H9 (cell line): Measurements from ENCODE around the gene TENM4. TPM values are rescaled to one million over a fixed set of nuclear protein-coding genes. Genes with fewer than 3 reads are reported as not detected.

Source experiments
- DNase-seq: peaks from one replicate; pipeline ENCODE4 v3.0.0-alpha.2; 2017
- H2AFZ ChIP-seq: one replicate; pipeline ENCODE4 v1.6.1; 2013; ENCODE audit warnings: mild to moderate bottlenecking, low read length, control low read depth, moderate library complexity
- H2AK5ac ChIP-seq: 2 replicates; pipeline ENCODE4 v1.6.1; 2013; ENCODE audit warnings: low read length, control low read depth, mixed read lengths; ENCODE audit not compliant: insufficient read length
- H2BK120ac ChIP-seq: one replicate; pipeline ENCODE4 v1.6.1; 2013; ENCODE audit warnings: low read depth, mild to moderate bottlenecking, low read length, control low read depth, inconsistent platforms; ENCODE audit not compliant: poor library complexity, severe bottlenecking
- H2BK12ac ChIP-seq: 2 replicates; pipeline ENCODE4 v1.6.1; 2013; ENCODE audit warnings: low read length, control low read depth, mixed read lengths, low read depth; ENCODE audit not compliant: insufficient read length
- H2BK15ac ChIP-seq: 2 replicates; pipeline ENCODE4 v1.6.1; 2013; ENCODE audit warnings: low read depth, low read length, control low read depth
- H2BK20ac ChIP-seq: one replicate; pipeline ENCODE4 v1.6.1; 2013; ENCODE audit warnings: low read depth, mild to moderate bottlenecking, low read length, control low read depth, inconsistent platforms; ENCODE audit not compliant: poor library complexity, severe bottlenecking
- H2BK5ac ChIP-seq: 2 replicates; pipeline ENCODE4 v1.6.1; 2013; ENCODE audit warnings: low read length, control low read depth, mixed read lengths; ENCODE audit not compliant: insufficient read length
- H3K14ac ChIP-seq: 2 replicates; pipeline ENCODE4 v1.6.1; 2013; ENCODE audit warnings: low read length, control low read depth; ENCODE audit not compliant: insufficient read depth
- H3K18ac ChIP-seq: 2 replicates; pipeline ENCODE4 v1.6.1; 2013; ENCODE audit warnings: low read depth, mild to moderate bottlenecking, mixed read lengths, low read length, control low read depth; ENCODE audit not compliant: insufficient read length
- H3K23ac ChIP-seq: 2 replicates; pipeline ENCODE4 v1.6.1; 2013; ENCODE audit warnings: low read length, control low read depth, mixed read lengths, low read depth; ENCODE audit not compliant: insufficient read length
- H3K23me2 ChIP-seq: 2 replicates; pipeline ENCODE4 v1.6.1; 2013; ENCODE audit warnings: low read depth, mild to moderate bottlenecking, mixed read lengths, low read length, control low read depth; ENCODE audit not compliant: insufficient read length, poor library complexity, severe bottlenecking
- H3K27ac ChIP-seq: 2 replicates; pipeline ENCODE4 v1.5.1; 2013; ENCODE audit warnings: low read length, control low read depth, mixed read lengths, low read depth; ENCODE audit not compliant: insufficient read length
- H3K27me3 ChIP-seq: 2 replicates; pipeline ENCODE4 v1.6.1; 2013; ENCODE audit warnings: low read length, control low read depth, inconsistent platforms; ENCODE audit not compliant: insufficient read depth
- H3K4ac ChIP-seq: 2 replicates; pipeline ENCODE4 v1.6.1; 2013; ENCODE audit warnings: low read depth, mild to moderate bottlenecking, control low read depth, inconsistent platforms, low read length, moderate library complexity
- H3K4me1 ChIP-seq: 2 replicates; pipeline ENCODE4 v1.6.1; 2013; ENCODE audit warnings: low read length, control low read depth, inconsistent platforms; ENCODE audit not compliant: insufficient read depth
- H3K4me2 ChIP-seq: 2 replicates; pipeline ENCODE4 v1.6.1; 2013; ENCODE audit warnings: low read length, control low read depth, mixed read lengths; ENCODE audit not compliant: insufficient read length, insufficient read depth
- H3K56ac ChIP-seq: 2 replicates; pipeline ENCODE4 v1.6.1; 2013; ENCODE audit warnings: low read depth, mild to moderate bottlenecking, mixed read lengths, low read length, control low read depth; ENCODE audit not compliant: insufficient read length
- H3K79me1 ChIP-seq: 2 replicates; pipeline ENCODE4 v1.6.1; 2013; ENCODE audit warnings: low read depth, mild to moderate bottlenecking, moderate library complexity, low read length, control low read depth, inconsistent platforms; ENCODE audit not compliant: insufficient read depth, poor library complexity, severe bottlenecking
- H3K79me2 ChIP-seq: 2 replicates; pipeline ENCODE4 v1.6.1; 2013; ENCODE audit warnings: low read length, control low read depth, inconsistent platforms; ENCODE audit not compliant: insufficient read depth
- H3K9ac ChIP-seq: 2 replicates; pipeline ENCODE4 v1.6.1; 2013; ENCODE audit warnings: low read length, control low read depth, mixed read lengths; ENCODE audit not compliant: insufficient read length; ENCODE audit errors: extremely low read depth
- H3K9me3 ChIP-seq: one replicate; pipeline ENCODE4 v1.6.1; 2013; ENCODE audit warnings: low read depth, low read length, inconsistent platforms; ENCODE audit not compliant: control insufficient read depth
- H3T11ph ChIP-seq: one replicate; pipeline ENCODE4 v1.6.1; 2013; ENCODE audit warnings: mild to moderate bottlenecking, low read length, control low read depth, inconsistent platforms
- H4K20me1 ChIP-seq: one replicate; pipeline ENCODE4 v1.6.1; 2013; ENCODE audit not compliant: control insufficient read depth, insufficient read length, insufficient read depth
- H4K5ac ChIP-seq: 2 replicates; pipeline ENCODE4 v1.6.1; 2013; ENCODE audit warnings: low read depth, mild to moderate bottlenecking, mixed read lengths, low read length, control low read depth; ENCODE audit not compliant: insufficient read length
- H4K8ac ChIP-seq: replicated peaks from 2 replicates; pipeline ENCODE4 v1.6.1; 2013; ENCODE audit warnings: low read length, control low read depth, mixed read lengths, low read depth; ENCODE audit not compliant: insufficient read length
- H4K91ac ChIP-seq: 2 replicates; pipeline ENCODE4 v1.6.1; 2013; ENCODE audit warnings: low read depth, mild to moderate bottlenecking, moderate library complexity, mixed read lengths, low read length, control low read depth; ENCODE audit not compliant: insufficient read length
- H3K27ac Mint-ChIP-seq, 3 experiments: 2 replicates in 2 of 3; 3 replicates in 1 of 3; pipeline ENCODE4 v1.8.0; 2020 to 2021; ENCODE audit warnings: mixed read lengths in 3 of 3, mild to moderate bottlenecking in 1 of 3, moderate library complexity in 1 of 3
- H3K27me3 Mint-ChIP-seq: 2 replicates; pipeline ENCODE4 v1.8.0; 2021; ENCODE audit warnings: low read depth, mild to moderate bottlenecking, moderate library complexity, mixed read lengths
- H3K36me3 Mint-ChIP-seq, 3 experiments: 2 replicates in 2 of 3; 3 replicates in 1 of 3; pipeline ENCODE4 v1.8.0; 2020 to 2021; ENCODE audit warnings: low read depth in 3 of 3, mixed read lengths in 3 of 3; ENCODE audit not compliant: insufficient read depth in 1 of 3
- H3K4me1 Mint-ChIP-seq, 2 experiments: 2 replicates each; pipeline ENCODE4 v1.8.0; 2020; ENCODE audit warnings: mixed read lengths in 2 of 2
- H3K4me3 Mint-ChIP-seq, 2 experiments: 2 replicates in 1 of 2; 3 replicates in 1 of 2; pipeline ENCODE4 v1.8.0; 2020 to 2021; ENCODE audit warnings: mild to moderate bottlenecking in 2 of 2, mixed read lengths in 2 of 2, moderate library complexity in 1 of 2
- H3K9me3 Mint-ChIP-seq, 2 experiments: 2 replicates in 1 of 2; 3 replicates in 1 of 2; pipeline ENCODE4 v1.8.0; 2020; ENCODE audit warnings: mild to moderate bottlenecking in 2 of 2, mixed read lengths in 2 of 2, moderate library complexity in 1 of 2
- WGBS: extraction: QIAGEN DNeasy Blood & Tissue Kit; methylation state at CpG from one replicate; pipeline ENCODE4 v1.1.7; 2013; ENCODE audit warnings: missing lambda C conversion rate, low lambda C conversion rate, mixed read lengths; ENCODE audit not compliant: insufficient read length; ENCODE audit errors: extremely low coverage; 5-methylcytosine and 5-hydroxymethylcytosine counted together
- total RNA-seq: library from RNA; stranded (reverse); gene quantifications from 2 replicates; pipeline ENCODE4 v1.2.1, GENCODE V29; 2021
- TF ChIP-seq, protein P1 (sequence below): fragments of 200-600 bp; sonication (generic); conservative IDR thresholded peaks from 3 replicates; pipeline ENCODE4 v1.8.0; 2021; ENCODE audit warnings: antibody characterized with exemption, mild to moderate bottlenecking

Gene TENM4
- total RNA-seq, 1 experiment from 2014 or later, result 4.6 TPM

DNA sequence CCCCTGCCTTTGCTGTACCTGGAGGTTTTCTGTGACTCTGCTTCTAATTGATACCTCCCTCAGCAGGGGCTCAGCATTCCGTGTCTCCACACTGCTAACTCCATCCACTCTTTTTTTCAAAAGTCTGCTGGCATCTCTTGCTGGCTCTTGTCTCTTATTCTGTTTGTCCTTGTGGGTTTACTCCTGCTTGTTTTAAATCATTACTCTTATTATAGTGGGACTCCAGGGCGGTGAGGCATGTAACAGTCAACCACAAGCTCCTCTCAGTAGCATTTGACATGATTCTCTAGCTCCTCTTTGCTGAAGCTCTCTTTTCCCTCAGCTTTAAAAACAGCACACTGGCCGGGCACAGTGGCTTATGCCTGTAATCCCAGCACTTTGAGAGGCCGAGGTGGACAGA, 605.9 kb downstream of the TENM4 start:
- Histone ChIP-seq H4K8ac (no peak overlapping the region), H3K27ac (no peak overlapping the region), H2BK20ac (no peak overlapping the region), H2AFZ (no peak overlapping the region), H2AK5ac (no peak overlapping the region), H3T11ph (no peak overlapping the region), H4K91ac (no peak overlapping the region), H3K4ac (no peak overlapping the region), H3K9me3 (no peaks in the 10 kb centered on the region), H3K14ac (no peak overlapping the region), H3K18ac (no peak overlapping the region), H3K4me2 (no peak overlapping the region), H3K4me1 (no peaks in the 10 kb centered on the region), H3K56ac (no peak overlapping the region), H3K9ac (no peak overlapping the region), H3K23me2 (no peaks in the 10 kb centered on the region), H3K79me2 (no peaks in the 10 kb centered on the region), H4K5ac (no peak overlapping the region), H2BK5ac (no peak overlapping the region), H2BK120ac (no peak overlapping the region), H3K27me3 (no peaks in the 10 kb centered on the region), H2BK15ac (no peak overlapping the region), H2BK12ac (no peak overlapping the region), H4K20me1 (no peaks in the 10 kb centered on the region), H3K23ac (no peak overlapping the region), H3K79me1 (no peaks in the 10 kb centered on the region)
- no peaks in the 10 kb centered on the region for H3K36me3 Mint-ChIP-seq
- DNase-seq, result no peak
- WGBS, result no CpG with 5 or more reads among the region's 4 CpGs
- H3K9me3 Mint-ChIP-seq, result no peaks in the 10 kb centered on the region
- TF ChIP-seq, protein P1, sequence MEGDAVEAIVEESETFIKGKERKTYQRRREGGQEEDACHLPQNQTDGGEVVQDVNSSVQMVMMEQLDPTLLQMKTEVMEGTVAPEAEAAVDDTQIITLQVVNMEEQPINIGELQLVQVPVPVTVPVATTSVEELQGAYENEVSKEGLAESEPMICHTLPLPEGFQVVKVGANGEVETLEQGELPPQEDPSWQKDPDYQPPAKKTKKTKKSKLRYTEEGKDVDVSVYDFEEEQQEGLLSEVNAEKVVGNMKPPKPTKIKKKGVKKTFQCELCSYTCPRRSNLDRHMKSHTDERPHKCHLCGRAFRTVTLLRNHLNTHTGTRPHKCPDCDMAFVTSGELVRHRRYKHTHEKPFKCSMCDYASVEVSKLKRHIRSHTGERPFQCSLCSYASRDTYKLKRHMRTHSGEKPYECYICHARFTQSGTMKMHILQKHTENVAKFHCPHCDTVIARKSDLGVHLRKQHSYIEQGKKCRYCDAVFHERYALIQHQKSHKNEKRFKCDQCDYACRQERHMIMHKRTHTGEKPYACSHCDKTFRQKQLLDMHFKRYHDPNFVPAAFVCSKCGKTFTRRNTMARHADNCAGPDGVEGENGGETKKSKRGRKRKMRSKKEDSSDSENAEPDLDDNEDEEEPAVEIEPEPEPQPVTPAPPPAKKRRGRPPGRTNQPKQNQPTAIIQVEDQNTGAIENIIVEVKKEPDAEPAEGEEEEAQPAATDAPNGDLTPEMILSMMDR, result no peak
- H3K4me3 Mint-ChIP-seq, result no peak overlapping the region
- H3K27me3 Mint-ChIP-seq, result no peaks in the 10 kb centered on the region
- H3K27ac Mint-ChIP-seq, result no peak overlapping the region; a peak in 1 of 7 replicates
- peaks cover 11 to 13% of the 10 kb centered on the region in 2 experiments for H3K4me1 Mint-ChIP-seq
